CD14-positive monocyte (primary cell): ENCODE results near the gene ERBB4. TPM values are rescaled to one million over a fixed set of nuclear protein-coding genes. Genes with fewer than 3 reads are reported as not detected.

Experiments
- DNase-seq, 3 donors: peaks; one replicate each; pipeline ENCODE4 v3.0.0-alpha.2; 2011 to 2022
- H2AFZ ChIP-seq: 2 replicates; pipeline ENCODE4 v1.6.0; 2012; ENCODE audit warnings: mild to moderate bottlenecking, low read depth, low read length, inconsistent platforms; ENCODE audit not compliant: insufficient read depth, poor library complexity, severe bottlenecking
- H3K27ac ChIP-seq, 2 donors: 1 replicate in 1 of 2; 2 replicates in 1 of 2; pipeline ENCODE4 v1.5.1; 2012 to 2013; ENCODE audit warnings: low read length in 2 of 2, control low read depth in 1 of 2, inconsistent platforms in 1 of 2, low read depth in 1 of 2, mild to moderate bottlenecking in 1 of 2
- H3K27me3 ChIP-seq, 2 donors: one replicate each; pipeline versions ENCODE4 v1.6.0 to v1.6.1; 2011 to 2013; ENCODE audit warnings: low read length in 2 of 2; ENCODE audit not compliant: control insufficient read depth in 2 of 2, insufficient read depth in 2 of 2
- H3K36me3 ChIP-seq, 2 donors: replicated peaks in 1 of 2; 1 replicate in 1 of 2; 2 replicates in 1 of 2; pipeline versions ENCODE4 v1.5.1 to v1.6.1; 2012 to 2013; ENCODE audit warnings: low read length in 2 of 2, control low read depth in 1 of 2, inconsistent platforms in 1 of 2, mild to moderate bottlenecking in 1 of 2; ENCODE audit not compliant: insufficient read depth in 2 of 2, control insufficient read depth in 1 of 2
- H3K4me1 ChIP-seq, 2 donors: 1 replicate in 1 of 2; 2 replicates in 1 of 2; pipeline versions ENCODE4 v1.5.1 to v1.6.1; 2012 to 2013; ENCODE audit warnings: low read length in 2 of 2, control low read depth in 1 of 2, inconsistent platforms in 1 of 2, mild to moderate bottlenecking in 1 of 2, moderate library complexity in 1 of 2; ENCODE audit not compliant: insufficient read depth in 2 of 2, control insufficient read depth in 1 of 2
- H3K4me2 ChIP-seq: replicated peaks from 2 replicates; pipeline ENCODE3; 2012; ENCODE audit warnings: low read length, moderate library complexity, mild to moderate bottlenecking; ENCODE audit not compliant: poor library complexity, severe bottlenecking; ENCODE audit errors: extremely low read depth
- H3K4me3 ChIP-seq, 3 experiments: fragments of 200-600 bp in 1 of 3; sonication (generic) in 1 of 3; replicated peaks in 1 of 3; 1 replicate in 2 of 3; 2 replicates in 1 of 3; pipeline ENCODE4 v1.5.1; 2011 to 2013; ENCODE audit warnings: low read length in 3 of 3, mild to moderate bottlenecking in 3 of 3, control low read depth in 2 of 3, low read depth in 2 of 3, inconsistent platforms in 1 of 3, moderate library complexity in 1 of 3
- H3K79me2 ChIP-seq: 2 replicates; pipeline ENCODE4 v1.6.0; 2012; ENCODE audit warnings: mild to moderate bottlenecking, control low read depth, inconsistent platforms, low read length, moderate library complexity; ENCODE audit not compliant: insufficient read depth
- H3K9ac ChIP-seq: 2 replicates; pipeline ENCODE4 v1.6.0; 2017; ENCODE audit warnings: low read length, mild to moderate bottlenecking; ENCODE audit not compliant: insufficient read depth, poor library complexity, severe bottlenecking
- H3K9me3 ChIP-seq, 2 donors: replicated peaks in 1 of 2; 1 replicate in 1 of 2; 2 replicates in 1 of 2; pipeline versions ENCODE4 v1.5.1 to v1.6.1; 2012 to 2013; ENCODE audit warnings: low read length in 2 of 2, control low read depth in 1 of 2; ENCODE audit not compliant: control insufficient read depth in 1 of 2, insufficient read depth in 1 of 2
- H4K20me1 ChIP-seq: 2 replicates; pipeline ENCODE4 v1.6.0; 2012; ENCODE audit warnings: mild to moderate bottlenecking, low read length, control low read depth, moderate library complexity; ENCODE audit not compliant: insufficient read depth
- H3K27ac Mint-ChIP-seq, 7 donors: one replicate each; pipeline ENCODE4 v1.8.0; 2020; ENCODE audit warnings: mild to moderate bottlenecking in 7 of 7, mixed read lengths in 7 of 7, moderate library complexity in 6 of 7, inconsistent platforms in 2 of 7
- H3K27me3 Mint-ChIP-seq, 3 donors: one replicate each; pipeline ENCODE4 v1.8.0; 2021 to 2022; ENCODE audit warnings: low read depth in 3 of 3, mild to moderate bottlenecking in 3 of 3, mixed read lengths in 3 of 3, moderate library complexity in 3 of 3, inconsistent platforms in 1 of 3
- H3K36me3 Mint-ChIP-seq, 2 donors: one replicate each; pipeline ENCODE4 v1.8.0; 2020; ENCODE audit warnings: mixed read lengths in 2 of 2, inconsistent platforms in 1 of 2, mild to moderate bottlenecking in 1 of 2
- H3K4me1 Mint-ChIP-seq: one replicate; pipeline ENCODE4 v1.8.0; 2020; ENCODE audit warnings: mild to moderate bottlenecking, mixed read lengths
- H3K4me3 Mint-ChIP-seq, 2 donors: one replicate each; pipeline ENCODE4 v1.8.0; 2020; ENCODE audit warnings: mild to moderate bottlenecking in 2 of 2, mixed read lengths in 2 of 2, moderate library complexity in 1 of 2
- H3K9me3 Mint-ChIP-seq, 7 donors: one replicate each; pipeline ENCODE4 v1.8.0; 2020 to 2022; ENCODE audit warnings: mixed read lengths in 7 of 7, mild to moderate bottlenecking in 6 of 7, moderate library complexity in 6 of 7, inconsistent platforms in 2 of 7
- CTCF ChIP-seq: fragments of 200-600 bp; IDR thresholded peaks from one replicate; pipeline ENCODE4 v1.8.0; 2022; ENCODE audit warnings: antibody characterized with exemption, mild to moderate bottlenecking
- WGBS: methylation state at CpG from one replicate; pipeline ENCODE4 v1.1.5; 2013; ENCODE audit warnings: missing lambda C conversion rate; ENCODE audit not compliant: insufficient coverage; 5-methylcytosine and 5-hydroxymethylcytosine counted together
- intact Hi-C, 2 donors: fragments of 100-400 bp; cut with micrococcal nuclease; formaldehyde crosslinking; loops; one replicate each; pipeline versions ENCODE4 v1.15.0 to v1.15.1; 2023
- polyA plus RNA-seq, 3 donors: library from polyadenylated mRNA; depleted of rRNA in 1 of 3; unstranded in 2 of 3; stranded (reverse) in 1 of 3; fragments of 300-500 nt in 2 of 3; fragments of >200 nt in 1 of 3; fragmentation: Illumina TruSeq in 2 of 3; gene quantifications; 1 replicate in 2 of 3; 2 replicates in 1 of 3; pipeline ENCODE4 v1.2.3, GENCODE V29; 2012 to 2021

ERBB4 gene
- polyA plus RNA-seq, 3 donors, result not detected

- Histone ChIP-seq H3K9ac (no peak overlapping the region), H3K27ac (no peak overlapping the region), H3K9me3 (no peaks in the 10 kb centered on the region), H3K27me3 (no peaks in the 10 kb centered on the region), H3K79me2 (no peaks in the 10 kb centered on the region), H2AFZ (no peak overlapping the region), H3K4me3 (no peak overlapping the region), H3K4me2 (no peak overlapping the region), H3K36me3 (no peaks in the 10 kb centered on the region), H3K4me1 (no peaks in the 10 kb centered on the region), H4K20me1 (no peaks in the 10 kb centered on the region)
- intact Hi-C loops, result no loop called here
- no peaks in the 10 kb centered on the region for H3K9me3 Mint-ChIP-seq
- no peaks in the 10 kb centered on the region for H3K36me3 Mint-ChIP-seq
- H3K27me3 Mint-ChIP-seq, result no peaks in the 10 kb centered on the region
- no peak for DNase-seq
- no peak for TF ChIP-seq CTCF
- no peak overlapping the region for H3K4me3 Mint-ChIP-seq
- H3K27ac Mint-ChIP-seq, result no peak overlapping the region
- H3K4me1 Mint-ChIP-seq, result no peaks in the 10 kb centered on the region
Observed at GRCh38 chr2:212328712-212329496, 209.7 kb downstream of the ERBB4 start.

- no peaks in the 10 kb centered on the region for H3K9me3 ChIP-seq
- Mint-ChIP-seq H3K4me1 (no peaks in the 10 kb centered on the region), H3K27ac (no peak overlapping the region), H3K4me3 (no peak overlapping the region), H3K9me3 (no peaks in the 10 kb centered on the region), H3K27me3 (no peaks in the 10 kb centered on the region), H3K36me3 (no peaks in the 10 kb centered on the region)
- no peaks in the 10 kb centered on the region for H3K27me3 ChIP-seq
- no peak overlapping the region for H2AFZ ChIP-seq
- no peak overlapping the region for H3K4me3 ChIP-seq
- H3K4me1 ChIP-seq, result no peaks in the 10 kb centered on the region
- no peak for DNase-seq
- intact Hi-C loops, result no loop called here
- no peaks in the 10 kb centered on the region for H3K79me2 ChIP-seq
- H3K36me3 ChIP-seq, result no peaks in the 10 kb centered on the region
- TF ChIP-seq CTCF, result no peak
- H4K20me1 ChIP-seq, result no peaks in the 10 kb centered on the region
- WGBS, result no CpG with 5 or more reads among the region's 2 CpGs
- H3K9ac ChIP-seq, result no peak overlapping the region
- H3K4me2 ChIP-seq, result no peak overlapping the region
- H3K27ac ChIP-seq, result no peak overlapping the region
Observed at GRCh38 chr2:212328136-212328535, 210.5 kb downstream of the ERBB4 start.
